ENCODE measurements around the gene FRAS1. TPM values are rescaled to one million over a fixed set of nuclear protein-coding genes. Genes with fewer than 3 reads are reported as not detected.

The FRAS1 gene
- total and polyA plus RNA-seq, 2 donors (not counting 1 experiment from before 2014, with no cell fraction given) = 0.03 to 0.12 TPM

DNA sequence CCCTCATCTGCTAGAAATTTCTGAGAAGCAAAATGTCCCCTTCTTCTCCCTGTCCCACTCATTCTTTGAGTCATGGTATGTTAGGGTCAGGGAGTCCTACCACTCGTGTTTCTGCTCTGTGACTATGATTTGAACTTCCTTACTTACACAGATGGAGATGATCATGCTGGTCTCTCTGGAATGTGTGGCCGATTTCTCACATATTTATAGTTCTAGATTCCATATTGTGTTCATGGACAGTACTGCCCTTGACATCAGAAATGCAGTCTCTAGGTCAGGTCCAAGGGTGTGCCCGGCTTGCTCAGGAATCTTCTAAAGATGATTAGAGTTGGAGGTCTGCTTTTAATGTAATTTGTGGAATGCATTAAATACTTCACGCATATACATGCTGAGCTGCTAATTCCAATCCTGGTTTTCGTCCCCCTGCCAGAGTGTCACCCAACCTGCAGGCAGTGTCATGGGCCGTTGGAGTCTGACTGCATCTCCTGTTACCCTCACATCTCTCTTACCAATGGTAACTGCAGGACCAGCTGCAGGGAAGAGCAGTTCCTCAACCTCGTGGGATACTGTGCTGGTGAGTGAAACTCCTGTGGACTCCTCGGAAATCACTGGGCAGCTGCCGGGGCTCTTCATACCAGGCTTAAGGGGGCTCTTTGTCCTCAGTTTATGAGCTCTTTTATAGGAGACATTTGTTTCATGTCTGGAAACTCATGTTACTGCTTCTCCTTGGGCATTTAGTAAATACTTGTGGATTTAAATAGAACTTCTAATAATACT, 280.3 kb downstream of the FRAS1 start:
- CTCF ChIA-PET = no interaction called here
- no peak overlapping the region for H3K9ac ChIP-seq (ENCODE audit: low read length)
- H3K4me3 Mint-ChIP-seq = no peak overlapping the region
- no peak overlapping the region for H3K4me3 ChIP-seq (ENCODE audit: control extremely low read depth in 1 of 5, extremely low read depth in 1 of 5, insufficient read depth in 1 of 5, low read depth in 2 of 5, low read length in 4 of 5)
- peaks cover 0 to 2% (median 0%) of the 10 kb centered on the region in 3 donors for H3K9me3 ChIP-seq (ENCODE audit: control extremely low read depth in 1 of 3, control insufficient read depth in 2 of 3, insufficient read depth in 1 of 3, low read length in 2 of 3)
- H3K4me1 ChIP-seq (ENCODE audit: control insufficient read depth in 2 of 2, insufficient read depth in 2 of 2, low read length in 2 of 2) = no peaks in the 10 kb centered on the region
- intact Hi-C loops (cut with micrococcal nuclease) = no loop called here
- H3K79me2 ChIP-seq (ENCODE audit: control insufficient read depth, insufficient read depth, low read length) = no peaks in the 10 kb centered on the region
- H3K9me3 Mint-ChIP-seq (ENCODE audit: insufficient read depth) = peaks cover 2% of the 10 kb centered on the region
- DNase-seq = no peak
- H3K27ac ChIP-seq (ENCODE audit: low read length in 2 of 2) = no peak overlapping the region
- TF ChIP-seq, protein P1, sequence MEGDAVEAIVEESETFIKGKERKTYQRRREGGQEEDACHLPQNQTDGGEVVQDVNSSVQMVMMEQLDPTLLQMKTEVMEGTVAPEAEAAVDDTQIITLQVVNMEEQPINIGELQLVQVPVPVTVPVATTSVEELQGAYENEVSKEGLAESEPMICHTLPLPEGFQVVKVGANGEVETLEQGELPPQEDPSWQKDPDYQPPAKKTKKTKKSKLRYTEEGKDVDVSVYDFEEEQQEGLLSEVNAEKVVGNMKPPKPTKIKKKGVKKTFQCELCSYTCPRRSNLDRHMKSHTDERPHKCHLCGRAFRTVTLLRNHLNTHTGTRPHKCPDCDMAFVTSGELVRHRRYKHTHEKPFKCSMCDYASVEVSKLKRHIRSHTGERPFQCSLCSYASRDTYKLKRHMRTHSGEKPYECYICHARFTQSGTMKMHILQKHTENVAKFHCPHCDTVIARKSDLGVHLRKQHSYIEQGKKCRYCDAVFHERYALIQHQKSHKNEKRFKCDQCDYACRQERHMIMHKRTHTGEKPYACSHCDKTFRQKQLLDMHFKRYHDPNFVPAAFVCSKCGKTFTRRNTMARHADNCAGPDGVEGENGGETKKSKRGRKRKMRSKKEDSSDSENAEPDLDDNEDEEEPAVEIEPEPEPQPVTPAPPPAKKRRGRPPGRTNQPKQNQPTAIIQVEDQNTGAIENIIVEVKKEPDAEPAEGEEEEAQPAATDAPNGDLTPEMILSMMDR (IDR thresholded peaks at IDR 0.05) = no peak
- TF ChIP-seq EZH2 (IDR thresholded peaks at IDR 0.05; ENCODE audit: borderline replicate concordance, insufficient read depth, low read depth, low read length, poor library complexity, severe bottlenecking) = no peak
- ATAC-seq (ENCODE audit: low read depth) = no peak
- no peak overlapping the region for H3K27ac Mint-ChIP-seq
- POLR2A ChIA-PET = no interaction called here
- peaks cover 17% of the 10 kb centered on the region for H3K27me3 Mint-ChIP-seq
- no peaks in the 10 kb centered on the region for H3K27me3 ChIP-seq (replicated peaks in 1 of 4; ENCODE audit: control extremely low read depth in 1 of 4, control insufficient read depth in 3 of 4, insufficient read depth in 4 of 4, low read length in 3 of 4)
- H3K36me3 ChIP-seq (replicated peaks in 1 of 2; ENCODE audit: control extremely low read depth in 1 of 2, control insufficient read depth in 1 of 2, extremely low read depth in 1 of 2, insufficient read depth in 2 of 2, low read length in 1 of 2) = no peaks in the 10 kb centered on the region
- WGBS (ENCODE audit: insufficient coverage) = 94% methylated on average over 6 of the region's 9 CpGs
- no peaks in the 10 kb centered on the region for H3K4me1 Mint-ChIP-seq
- no peaks in the 10 kb centered on the region for H4K20me1 ChIP-seq (ENCODE audit: control insufficient read depth, insufficient read depth, low read length, poor library complexity, severe bottlenecking)
- H3K4me2 ChIP-seq (replicated peaks; ENCODE audit: low read depth, low read length, poor library complexity, severe bottlenecking) = no peak overlapping the region
- H2AFZ ChIP-seq (ENCODE audit: insufficient read depth, low read depth, low read length, poor library complexity, severe bottlenecking) = no peak overlapping the region

DNA sequence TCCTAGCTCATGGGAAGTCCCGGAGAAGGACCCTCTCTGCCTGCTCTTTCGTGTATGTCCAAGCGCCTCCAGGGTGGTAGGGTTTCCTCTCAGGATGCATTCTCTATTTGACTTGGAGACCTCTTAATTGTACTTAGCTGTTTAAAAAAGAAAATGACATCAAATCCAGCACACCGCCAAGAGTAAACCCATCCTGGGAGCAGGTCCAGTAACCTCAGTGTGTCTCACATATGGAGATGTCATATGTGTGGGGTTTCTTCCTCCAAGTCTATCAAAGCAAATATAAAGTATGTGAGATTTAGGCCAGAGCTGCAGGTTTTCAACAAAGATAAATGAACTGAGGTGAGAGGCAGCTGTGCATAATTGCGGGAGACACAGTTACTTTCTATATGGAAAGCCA, 285.0 kb downstream of the FRAS1 start:
- Mint-ChIP-seq H3K27me3 (peaks cover 23% of the 10 kb centered on the region), H3K27ac (no peak overlapping the region), H3K9me3 (ENCODE audit: insufficient read depth) (peaks cover 2% of the 10 kb centered on the region), H3K4me3 (no peak overlapping the region), H3K4me1 (no peaks in the 10 kb centered on the region)
- no peaks in the 10 kb centered on the region for H3K27me3 ChIP-seq (replicated peaks in 1 of 4; ENCODE audit: control extremely low read depth in 1 of 4, control insufficient read depth in 3 of 4, insufficient read depth in 4 of 4, low read length in 3 of 4)
- 100% methylated on average over 1 of the region's 5 CpGs for WGBS (ENCODE audit: insufficient coverage)
- no peaks in the 10 kb centered on the region for H4K20me1 ChIP-seq (ENCODE audit: control insufficient read depth, insufficient read depth, low read length, poor library complexity, severe bottlenecking)
- POLR2A ChIA-PET = no interaction called here
- no peaks in the 10 kb centered on the region for H3K79me2 ChIP-seq (ENCODE audit: control insufficient read depth, insufficient read depth, low read length)
- CTCF ChIA-PET = interaction anchor here (0.6 kb wide), 1 partner anchor 16 kb away, joined by 3 read pairs; no protein-coding TSS in a partner anchor
- no peaks in the 10 kb centered on the region for H3K4me1 ChIP-seq (ENCODE audit: control insufficient read depth in 2 of 2, insufficient read depth in 2 of 2, low read length in 2 of 2)
- TF ChIP-seq EZH2 (IDR thresholded peaks at IDR 0.05; ENCODE audit: borderline replicate concordance, insufficient read depth, low read depth, low read length, poor library complexity, severe bottlenecking) = no peak
- TF ChIP-seq, protein P1 (IDR thresholded peaks at IDR 0.05) = no peak
- DNase-seq = no peak
- no peaks in the 10 kb centered on the region for H3K36me3 ChIP-seq (replicated peaks in 1 of 2; ENCODE audit: control extremely low read depth in 1 of 2, control insufficient read depth in 1 of 2, extremely low read depth in 1 of 2, insufficient read depth in 2 of 2, low read length in 1 of 2)
- H3K9ac ChIP-seq (ENCODE audit: low read length) = no peak overlapping the region
- H2AFZ ChIP-seq (ENCODE audit: insufficient read depth, low read depth, low read length, poor library complexity, severe bottlenecking) = no peak overlapping the region
- no peak overlapping the region for H3K4me3 ChIP-seq (ENCODE audit: control extremely low read depth in 1 of 5, extremely low read depth in 1 of 5, insufficient read depth in 1 of 5, low read depth in 2 of 5, low read length in 4 of 5)
- H3K4me2 ChIP-seq (replicated peaks; ENCODE audit: low read depth, low read length, poor library complexity, severe bottlenecking) = no peak overlapping the region
- ATAC-seq (ENCODE audit: low read depth) = no peak
- intact Hi-C loops (cut with micrococcal nuclease) = no loop called here
- H3K9me3 ChIP-seq (ENCODE audit: control extremely low read depth in 1 of 3, control insufficient read depth in 2 of 3, insufficient read depth in 1 of 3, low read length in 2 of 3) = peaks cover 0 to 2% (median 2%) of the 10 kb centered on the region in 3 donors
- H3K27ac ChIP-seq (ENCODE audit: low read length in 2 of 2) = no peak overlapping the region
